ENCODE results near the gene SCN10A.

Gene SCN10A

DNA sequence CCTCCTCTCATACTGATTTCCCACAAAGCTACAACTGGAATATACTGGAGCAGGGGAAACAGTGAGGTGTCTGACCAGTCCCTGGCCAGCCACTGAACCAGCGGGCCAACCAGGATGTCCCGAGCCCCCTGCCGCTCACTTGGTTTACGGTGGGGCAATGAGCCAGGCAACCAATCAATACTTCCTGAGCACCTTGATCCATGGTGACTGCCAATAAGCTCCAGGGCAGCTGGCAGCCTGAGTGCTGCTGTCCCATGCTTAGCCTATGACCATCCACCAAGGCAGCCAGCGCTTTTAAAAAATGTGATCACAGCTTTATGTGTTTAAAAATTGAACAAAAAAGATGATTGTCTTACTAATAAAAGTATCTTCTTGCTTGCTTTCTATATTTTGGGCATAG lies 4.2 kb downstream of the SCN10A start:
- no peak for DNase-seq (ENCODE audit: low read depth)
- H3K4me3 ChIP-seq (ENCODE audit: low read depth, low read length), result no peak overlapping the region
- TF ChIP-seq, protein P1, sequence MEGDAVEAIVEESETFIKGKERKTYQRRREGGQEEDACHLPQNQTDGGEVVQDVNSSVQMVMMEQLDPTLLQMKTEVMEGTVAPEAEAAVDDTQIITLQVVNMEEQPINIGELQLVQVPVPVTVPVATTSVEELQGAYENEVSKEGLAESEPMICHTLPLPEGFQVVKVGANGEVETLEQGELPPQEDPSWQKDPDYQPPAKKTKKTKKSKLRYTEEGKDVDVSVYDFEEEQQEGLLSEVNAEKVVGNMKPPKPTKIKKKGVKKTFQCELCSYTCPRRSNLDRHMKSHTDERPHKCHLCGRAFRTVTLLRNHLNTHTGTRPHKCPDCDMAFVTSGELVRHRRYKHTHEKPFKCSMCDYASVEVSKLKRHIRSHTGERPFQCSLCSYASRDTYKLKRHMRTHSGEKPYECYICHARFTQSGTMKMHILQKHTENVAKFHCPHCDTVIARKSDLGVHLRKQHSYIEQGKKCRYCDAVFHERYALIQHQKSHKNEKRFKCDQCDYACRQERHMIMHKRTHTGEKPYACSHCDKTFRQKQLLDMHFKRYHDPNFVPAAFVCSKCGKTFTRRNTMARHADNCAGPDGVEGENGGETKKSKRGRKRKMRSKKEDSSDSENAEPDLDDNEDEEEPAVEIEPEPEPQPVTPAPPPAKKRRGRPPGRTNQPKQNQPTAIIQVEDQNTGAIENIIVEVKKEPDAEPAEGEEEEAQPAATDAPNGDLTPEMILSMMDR (IDR thresholded peaks at IDR 0.05; ENCODE audit: low read depth, low read length), result no peak
- TF ChIP-seq MAX (IDR thresholded peaks at IDR 0.05; ENCODE audit: low read depth, low read length) (no peak), POLR2A (IDR thresholded peaks at IDR 0.05; ENCODE audit: extremely low read depth, insufficient read length) (no peak), MYC (IDR thresholded peaks at IDR 0.05; ENCODE audit: low read depth, low read length) (no peak)

GRCh38 chr3:38805765-38806386 lies 10.1 kb downstream of the SCN10A start:
- peak; percentile 79 for DNase-seq (ENCODE audit: low read depth)
- no peak overlapping the region for H3K4me3 ChIP-seq (ENCODE audit: low read depth, low read length)
- TF ChIP-seq MAX (IDR thresholded peaks at IDR 0.05; ENCODE audit: low read depth, low read length), result peak; percentile 64
- TF ChIP-seq, protein P1 (IDR thresholded peaks at IDR 0.05; ENCODE audit: low read depth, low read length), result no peak
- peak; percentile 20; the same call in 1 of the 2 replicates for TF ChIP-seq MYC (IDR thresholded peaks at IDR 0.05; ENCODE audit: low read depth, low read length)

- H3K4me3 ChIP-seq (ENCODE audit: low read depth, low read length), result no peak overlapping the region
- TF ChIP-seq, protein P1 (IDR thresholded peaks at IDR 0.05; ENCODE audit: low read depth, low read length), result no peak
- TF ChIP-seq POLR2A (IDR thresholded peaks at IDR 0.05; ENCODE audit: extremely low read depth, insufficient read length), result no peak
- no peak for TF ChIP-seq MAX (IDR thresholded peaks at IDR 0.05; ENCODE audit: low read depth, low read length)
- no peak for TF ChIP-seq MYC (IDR thresholded peaks at IDR 0.05; ENCODE audit: low read depth, low read length)
- no peak for DNase-seq (ENCODE audit: low read depth)
Measured at GRCh38 chr3:38805004-38805403, 11.0 kb downstream of the SCN10A start.

DNA sequence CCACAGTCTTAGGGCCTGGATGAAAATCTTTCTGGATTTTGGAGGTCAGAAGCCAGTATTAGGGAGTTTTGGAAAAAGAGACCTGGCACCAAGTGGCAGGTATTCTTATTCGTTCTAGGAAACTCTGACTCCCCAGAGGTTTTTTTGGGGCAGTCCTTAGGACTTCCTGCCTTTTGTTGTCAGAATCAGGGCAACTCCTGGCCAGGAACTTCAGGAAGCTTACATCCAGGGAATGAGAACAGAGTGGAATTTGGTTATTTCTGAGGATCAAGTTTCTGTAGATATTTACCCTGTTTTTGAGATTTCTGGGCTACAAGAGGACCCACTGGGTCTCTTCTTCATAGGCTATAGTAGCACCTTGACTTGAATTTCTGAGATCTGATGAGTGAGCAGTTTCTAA lies 15.5 kb downstream of the SCN10A start:
- TF ChIP-seq MYC (IDR thresholded peaks at IDR 0.05; ENCODE audit: low read depth, low read length) (no peak), MAX (IDR thresholded peaks at IDR 0.05; ENCODE audit: low read depth, low read length) (no peak), POLR2A (IDR thresholded peaks at IDR 0.05; ENCODE audit: extremely low read depth, insufficient read length) (no peak)
- TF ChIP-seq, protein P1 (IDR thresholded peaks at IDR 0.05; ENCODE audit: low read depth, low read length), result no peak
- no peak for DNase-seq (ENCODE audit: low read depth)
- no peak overlapping the region for H3K4me3 ChIP-seq (ENCODE audit: low read depth, low read length)

DNA sequence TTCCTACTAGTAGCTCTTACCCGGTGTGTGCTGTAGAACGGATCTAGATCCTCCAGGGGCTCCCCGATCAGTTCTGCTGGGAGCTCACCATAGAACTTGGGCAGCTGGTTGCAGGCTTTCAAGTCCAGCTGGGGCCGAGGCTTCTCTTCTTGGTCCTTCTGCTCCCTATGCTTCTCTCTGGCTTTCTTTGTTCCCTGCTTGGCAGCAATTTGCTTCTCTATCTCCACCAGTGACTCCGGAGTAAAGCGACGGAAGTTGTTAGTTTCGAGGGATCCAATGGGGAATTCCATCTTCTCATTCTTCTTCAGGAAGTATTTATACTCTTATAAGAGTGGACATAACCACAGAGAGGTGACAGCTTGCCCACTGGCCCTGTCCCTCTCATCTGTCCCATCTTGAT lies 22.3 kb downstream of the SCN10A start:
- DNase-seq (ENCODE audit: low read depth), result no peak
- no peak overlapping the region for H3K4me3 ChIP-seq (ENCODE audit: low read depth, low read length)
- TF ChIP-seq, protein P1 (IDR thresholded peaks at IDR 0.05; ENCODE audit: low read depth, low read length), result no peak
- no peak for TF ChIP-seq MYC (IDR thresholded peaks at IDR 0.05; ENCODE audit: low read depth, low read length)
- TF ChIP-seq MAX (IDR thresholded peaks at IDR 0.05; ENCODE audit: low read depth, low read length), result no peak
- no peak for TF ChIP-seq POLR2A (IDR thresholded peaks at IDR 0.05; ENCODE audit: extremely low read depth, insufficient read length)
